ENCODE measurements around the gene SLAIN1.

SLAIN1 gene

GRCh38 chr13:77752512-77753069 is 55.1 kb downstream of the SLAIN1 start:
- no peak for DNase-seq

- no peak for DNase-seq
Measured at GRCh38 chr13:77760893-77761292, 63.4 kb downstream of the SLAIN1 start.

- peak; percentile 6 to 20 for DNase-seq
Measured at GRCh38 chr13:77767413-77767812, 69.9 kb downstream of the SLAIN1 start.

GRCh38 chr13:77774181-77774580 is 76.7 kb downstream of the SLAIN1 start:
- DNase-seq, result no peak

GRCh38 chr13:77776704-77777103 is 79.2 kb downstream of the SLAIN1 start:
- no peak for DNase-seq

- DNase-seq, result peak; percentile 4 to 27
Measured at GRCh38 chr13:77779552-77780272, 82.2 kb downstream of the SLAIN1 start.

GRCh38 chr13:77781808-77782207 is 84.3 kb downstream of the SLAIN1 start:
- DNase-seq, result no peak

GRCh38 chr13:77784515-77784914 is 87.0 kb downstream of the SLAIN1 start:
- no peak for DNase-seq

- DNase-seq, result no peak
Measured at GRCh38 chr13:77786695-77787287, 89.3 kb downstream of the SLAIN1 start.

GRCh38 chr13:77789376-77789775 is 91.9 kb downstream of the SLAIN1 start:
- DNase-seq, result no peak

- DNase-seq, result no peak
Measured at GRCh38 chr13:77800219-77800618, 102.7 kb downstream of the SLAIN1 start.

- no peak for DNase-seq
Measured at GRCh38 chr13:77806518-77806917, 109.0 kb downstream of the SLAIN1 start.

GRCh38 chr13:77807431-77808135 is 110.1 kb downstream of the SLAIN1 start:
- no peak for DNase-seq

- no peak for DNase-seq
Measured at GRCh38 chr13:77810430-77810829, 112.9 kb downstream of the SLAIN1 start.

- no peak for DNase-seq
Measured at GRCh38 chr13:77810878-77811277, 113.4 kb downstream of the SLAIN1 start.

- no peak for DNase-seq
Measured at GRCh38 chr13:77811381-77811780, 113.9 kb downstream of the SLAIN1 start.

GRCh38 chr13:77811981-77812380 is 114.5 kb downstream of the SLAIN1 start:
- DNase-seq, result no peak
